GM21619 (cell line): ENCODE measurements around the gene PPP6C.

Experiments used
- ATAC-seq: cut with Tn5 transposase; IDR thresholded peaks from one replicate; pipeline ENCODE4 v1.9.1; 2021; ENCODE audit not compliant: unreplicated experiment

The PPP6C gene

DNA sequence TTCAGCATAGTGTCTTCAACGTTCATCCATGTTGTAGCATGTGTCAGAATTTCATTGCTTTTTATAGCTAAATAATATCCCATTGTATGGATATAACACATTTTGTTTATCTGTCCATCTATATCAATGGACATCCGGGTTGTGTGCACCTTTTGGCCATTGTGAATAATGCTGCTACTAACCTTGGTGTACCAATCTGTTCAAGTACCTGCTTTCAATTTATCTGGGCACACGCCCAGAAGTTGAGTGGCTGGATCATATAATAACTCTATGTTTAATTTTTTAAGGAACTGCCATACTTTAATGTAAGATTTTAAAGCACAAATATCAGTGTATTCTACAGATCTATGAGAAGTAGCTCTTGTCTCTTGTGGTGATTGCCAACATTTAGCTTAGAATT, 89.8 kb downstream of the PPP6C start:
- ATAC-seq, result no peak
